GM15510 (cell line): ENCODE measurements around the gene CA7.

Experiments used
- POLR2A ChIP-seq: IDR thresholded peaks from 3 replicates; pipeline ENCODE4 v1.6.1; 2011; ENCODE audit warnings: borderline replicate concordance; ENCODE audit not compliant: insufficient read length; ENCODE audit errors: extremely low read depth

Gene CA7

DNA sequence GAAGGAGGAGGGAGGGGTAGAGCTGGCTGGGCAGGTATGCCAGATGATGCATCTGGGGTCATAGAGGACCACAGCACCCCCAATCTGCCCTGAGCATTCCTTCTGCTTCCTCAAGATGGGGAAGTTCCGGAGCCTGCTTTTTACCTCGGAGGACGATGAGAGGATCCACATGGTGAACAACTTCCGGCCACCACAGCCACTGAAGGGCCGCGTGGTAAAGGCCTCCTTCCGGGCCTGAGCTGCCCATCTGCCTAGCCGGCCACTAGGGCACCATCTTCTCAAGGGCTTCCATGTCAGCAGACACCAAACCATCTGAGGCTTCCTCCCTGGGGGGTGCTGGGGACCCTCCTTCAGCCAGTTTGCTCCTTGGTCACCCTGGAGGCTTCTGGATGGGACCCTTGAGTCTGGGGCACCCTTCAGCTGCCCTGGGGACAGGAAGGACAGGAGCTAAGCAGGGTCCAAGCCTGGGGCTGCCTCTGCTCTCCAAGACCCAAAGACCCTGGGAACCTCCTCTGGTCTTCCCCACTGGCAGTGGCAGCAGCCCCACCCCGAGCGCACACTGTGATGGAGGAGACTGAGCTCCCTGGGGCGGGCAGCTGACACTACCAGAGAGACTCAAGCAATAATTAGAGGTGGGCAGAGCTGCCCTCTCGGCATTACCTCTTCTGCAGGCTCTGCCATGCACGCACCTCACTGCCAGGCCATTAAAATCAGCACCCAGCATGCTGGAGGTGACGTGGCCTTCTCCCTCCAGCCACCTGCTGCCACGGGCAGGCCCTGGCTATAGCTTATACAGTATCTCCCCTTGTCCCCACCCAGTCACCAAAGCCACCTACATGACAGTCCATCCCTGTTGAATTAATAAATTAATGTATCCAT, 9.3 kb downstream of the CA7 start:
- no peak for TF ChIP-seq POLR2A

- TF ChIP-seq POLR2A = no peak
Measured at GRCh38 chr16:66856184-66856730, 12.0 kb downstream of the CA7 start.

DNA sequence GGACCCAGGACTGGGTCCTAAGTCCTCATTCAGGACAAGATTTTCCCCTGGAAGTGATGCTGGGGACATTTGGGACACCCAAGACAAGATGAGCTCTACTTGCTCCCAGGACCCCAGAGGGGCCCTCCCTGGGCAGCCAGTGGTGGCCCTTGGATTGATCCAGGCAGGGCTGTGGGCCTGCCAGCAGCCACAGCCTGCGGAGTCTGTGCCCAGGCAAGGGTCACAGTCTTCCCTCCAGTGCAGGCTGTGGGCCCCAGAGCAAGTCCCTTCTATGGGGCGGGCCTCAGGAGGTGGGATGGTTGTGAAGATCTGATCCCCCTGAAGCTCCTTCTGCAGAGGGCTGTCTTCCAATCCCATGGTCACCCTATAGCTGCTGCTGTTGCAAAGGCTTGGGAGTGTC, 12.6 kb downstream of the CA7 start:
- TF ChIP-seq POLR2A = no peak

DNA sequence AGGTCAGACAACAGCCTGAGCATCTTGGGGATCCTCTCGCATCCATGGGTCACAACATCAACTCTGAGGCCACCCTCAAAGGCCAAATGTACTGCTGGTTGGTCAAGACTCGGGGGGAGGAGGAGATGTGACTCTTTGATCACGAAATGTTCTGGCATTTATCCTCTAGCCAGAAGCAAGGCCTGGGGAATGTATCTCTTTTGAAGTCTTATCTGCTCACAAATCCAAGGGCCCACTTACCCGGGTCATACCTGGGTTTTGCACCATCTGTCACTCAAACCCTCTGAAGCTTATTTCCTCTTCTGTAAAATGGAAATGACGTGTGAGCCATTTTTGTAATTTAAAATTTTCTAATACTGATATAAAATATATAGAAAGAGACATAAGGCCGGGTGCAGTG, 13.2 kb downstream of the CA7 start:
- TF ChIP-seq POLR2A = no peak

DNA sequence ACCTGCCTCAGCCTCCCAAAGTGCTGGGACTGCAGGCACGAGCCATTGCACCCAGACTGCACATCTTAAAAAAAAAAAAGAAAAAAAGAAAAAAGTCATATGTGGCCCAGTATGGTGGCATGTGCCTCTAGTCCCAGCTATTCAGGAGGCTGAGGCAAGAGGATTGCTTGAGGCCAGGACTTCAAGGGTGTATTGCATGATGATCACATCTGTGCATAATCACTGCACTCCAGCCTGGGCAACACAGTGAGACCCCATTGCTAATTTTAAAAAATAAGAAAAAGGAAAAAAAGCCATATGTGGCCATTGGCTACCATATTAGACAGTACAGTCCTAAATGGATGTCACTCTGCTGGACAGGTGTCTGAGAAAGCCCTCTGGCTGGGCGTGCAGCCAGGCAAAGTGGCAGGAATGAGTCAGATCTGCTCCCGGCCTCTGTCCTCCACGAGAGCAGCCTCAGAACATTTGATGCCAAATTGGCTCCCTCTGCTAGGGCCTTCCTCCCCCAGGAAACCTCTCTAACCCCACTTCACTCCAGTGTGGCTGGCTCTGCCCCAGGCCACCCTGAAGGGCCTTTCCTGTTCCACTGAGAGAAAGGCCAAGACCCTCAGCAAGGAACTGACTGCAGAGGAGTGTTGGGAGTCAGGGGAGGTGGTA, 14.7 kb downstream of the CA7 start:
- TF ChIP-seq POLR2A = no peak

- no peak for TF ChIP-seq POLR2A
Measured at GRCh38 chr16:66859397-66860068, 15.3 kb downstream of the CA7 start.

- TF ChIP-seq POLR2A = no peak
Measured at GRCh38 chr16:66862023-66862520, 17.9 kb downstream of the CA7 start.

DNA sequence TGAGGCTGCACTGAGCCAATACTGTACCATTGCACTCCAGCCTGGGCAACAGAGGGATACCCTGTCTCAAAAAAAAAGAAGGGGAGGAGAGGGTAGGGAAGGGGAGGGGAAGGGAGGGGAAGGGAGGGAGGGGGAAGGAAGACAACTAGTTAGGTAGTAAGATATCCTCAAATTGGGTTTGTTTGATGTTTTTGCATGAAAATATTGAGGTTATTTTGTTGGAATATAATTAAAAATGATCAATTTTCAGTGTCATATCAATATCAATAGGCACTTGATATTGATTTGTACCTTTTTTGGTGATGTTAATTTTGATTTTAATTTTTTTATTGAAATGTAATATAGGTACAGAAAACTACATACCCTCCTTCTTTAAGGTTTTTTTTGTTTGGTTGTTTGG, 19.5 kb downstream of the CA7 start:
- no peak for TF ChIP-seq POLR2A

- TF ChIP-seq POLR2A = no peak
Measured at GRCh38 chr16:66869424-66869823, 25.2 kb downstream of the CA7 start.

DNA sequence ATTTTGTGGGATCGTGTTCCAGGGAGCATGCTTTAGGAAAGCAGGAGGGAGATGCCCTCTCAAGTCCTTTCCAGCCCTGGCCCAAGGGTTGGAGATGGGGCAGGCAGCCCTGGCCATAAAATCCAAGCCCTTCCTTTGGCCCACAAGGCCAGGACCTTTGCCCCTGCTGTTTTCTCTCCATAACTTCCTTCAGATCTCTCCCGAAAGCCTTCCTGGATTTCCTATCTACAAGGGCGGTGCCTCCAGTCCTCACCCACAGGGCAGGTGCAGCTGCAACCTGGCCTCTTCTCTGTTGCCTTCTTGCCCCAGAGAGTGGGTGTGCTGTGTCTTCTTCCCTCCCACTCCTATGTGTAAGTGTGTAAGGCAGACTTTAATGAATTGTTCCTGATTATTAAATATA, 27.6 kb downstream of the CA7 start:
- no peak for TF ChIP-seq POLR2A

DNA sequence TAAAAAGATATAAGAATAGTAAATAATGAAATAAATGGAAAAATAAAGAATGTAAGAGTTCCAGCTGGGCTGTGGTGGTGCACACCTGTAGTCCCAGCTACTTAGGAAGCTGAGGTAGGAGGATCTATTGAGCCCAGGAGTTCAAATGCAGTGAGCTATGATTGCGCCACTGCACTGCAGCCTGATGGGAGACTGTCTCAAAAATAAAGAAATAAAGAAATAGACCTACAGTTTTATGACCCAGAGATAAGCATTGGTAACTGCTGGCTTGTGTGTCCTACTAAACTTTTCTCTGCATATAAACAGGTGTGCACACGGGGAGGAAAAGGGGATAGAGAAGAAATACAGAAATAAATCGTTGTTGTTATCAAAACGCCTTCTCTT, 28.3 kb downstream of the CA7 start:
- no peak for TF ChIP-seq POLR2A

- no peak for TF ChIP-seq POLR2A
Measured at GRCh38 chr16:66872943-66873684, 28.9 kb downstream of the CA7 start.

GRCh38 chr16:66873685-66874055, 29.5 kb downstream of the CA7 start:
- TF ChIP-seq POLR2A = no peak

- TF ChIP-seq POLR2A = no peak
Measured at GRCh38 chr16:66874079-66874775, 30.0 kb downstream of the CA7 start.
